GM12873 (cell line): ENCODE measurements around the gene CDC20.

ENCODE experiments used
- TF ChIP-seq, protein P1 (sequence below): IDR thresholded peaks from 2 replicates; pipeline ENCODE4 v1.5.1; 2012; ENCODE audit warnings: low read depth, mild to moderate bottlenecking, moderate library complexity, low read length, control low read depth; ENCODE audit not compliant: insufficient read depth; ENCODE audit errors: missing control alignments

Gene CDC20

DNA sequence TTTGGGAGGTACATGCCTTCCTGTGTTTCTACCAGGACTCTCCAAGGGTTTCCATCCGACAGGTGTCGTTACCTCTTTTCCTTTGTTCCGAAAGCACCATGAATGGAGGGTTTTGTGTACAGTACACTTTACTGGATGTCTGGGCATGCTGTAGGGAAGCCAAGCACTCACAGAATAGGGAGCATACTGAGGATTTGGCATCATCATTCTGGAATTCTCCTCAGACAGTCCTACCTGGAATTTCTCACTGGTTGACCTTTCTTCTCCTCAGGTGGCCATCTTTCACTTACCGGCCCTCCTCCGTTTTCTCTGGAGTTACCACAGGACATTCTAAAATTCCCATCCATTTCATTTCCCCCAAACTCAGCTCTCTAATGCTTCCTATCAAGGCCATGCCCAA, 27.1 kb upstream of the CDC20 start:
- TF ChIP-seq, protein P1, sequence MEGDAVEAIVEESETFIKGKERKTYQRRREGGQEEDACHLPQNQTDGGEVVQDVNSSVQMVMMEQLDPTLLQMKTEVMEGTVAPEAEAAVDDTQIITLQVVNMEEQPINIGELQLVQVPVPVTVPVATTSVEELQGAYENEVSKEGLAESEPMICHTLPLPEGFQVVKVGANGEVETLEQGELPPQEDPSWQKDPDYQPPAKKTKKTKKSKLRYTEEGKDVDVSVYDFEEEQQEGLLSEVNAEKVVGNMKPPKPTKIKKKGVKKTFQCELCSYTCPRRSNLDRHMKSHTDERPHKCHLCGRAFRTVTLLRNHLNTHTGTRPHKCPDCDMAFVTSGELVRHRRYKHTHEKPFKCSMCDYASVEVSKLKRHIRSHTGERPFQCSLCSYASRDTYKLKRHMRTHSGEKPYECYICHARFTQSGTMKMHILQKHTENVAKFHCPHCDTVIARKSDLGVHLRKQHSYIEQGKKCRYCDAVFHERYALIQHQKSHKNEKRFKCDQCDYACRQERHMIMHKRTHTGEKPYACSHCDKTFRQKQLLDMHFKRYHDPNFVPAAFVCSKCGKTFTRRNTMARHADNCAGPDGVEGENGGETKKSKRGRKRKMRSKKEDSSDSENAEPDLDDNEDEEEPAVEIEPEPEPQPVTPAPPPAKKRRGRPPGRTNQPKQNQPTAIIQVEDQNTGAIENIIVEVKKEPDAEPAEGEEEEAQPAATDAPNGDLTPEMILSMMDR = no peak

DNA sequence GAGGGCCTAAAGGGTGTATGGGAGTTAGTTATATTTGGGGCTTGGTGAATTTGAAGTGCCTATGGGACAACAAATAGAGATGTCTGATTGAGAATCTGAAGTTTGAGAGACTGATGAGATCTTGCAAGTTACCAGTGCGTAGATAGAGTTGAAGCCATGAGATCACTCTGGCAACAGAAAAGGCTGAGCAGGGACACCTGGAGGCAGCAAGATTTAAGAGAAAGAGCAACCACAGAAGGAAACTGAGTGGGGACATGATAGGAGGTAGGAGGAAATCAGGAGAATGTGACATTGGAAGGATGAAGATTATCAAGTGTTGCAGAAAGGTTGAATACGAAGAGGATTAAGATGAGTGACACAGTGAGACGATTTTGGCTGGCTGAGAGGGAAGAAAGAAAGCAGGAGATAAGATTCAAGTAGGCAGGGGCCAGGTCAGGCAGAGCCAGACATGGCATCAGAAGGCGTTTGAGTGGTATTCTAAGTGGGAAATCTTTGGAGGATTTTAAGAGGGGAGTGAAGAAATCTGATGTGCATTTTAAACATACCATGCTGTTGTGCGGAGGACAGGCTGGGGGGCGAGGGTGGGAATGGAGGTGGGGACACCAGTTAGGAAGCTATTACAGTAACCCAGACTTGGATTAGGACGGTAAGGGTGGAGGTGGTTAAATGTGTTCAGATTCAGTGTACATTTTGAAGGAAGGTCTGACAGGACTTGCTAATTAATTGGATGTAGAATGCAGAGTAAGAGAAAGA, 24.2 kb upstream of the CDC20 start:
- TF ChIP-seq, protein P1 = no peak

DNA sequence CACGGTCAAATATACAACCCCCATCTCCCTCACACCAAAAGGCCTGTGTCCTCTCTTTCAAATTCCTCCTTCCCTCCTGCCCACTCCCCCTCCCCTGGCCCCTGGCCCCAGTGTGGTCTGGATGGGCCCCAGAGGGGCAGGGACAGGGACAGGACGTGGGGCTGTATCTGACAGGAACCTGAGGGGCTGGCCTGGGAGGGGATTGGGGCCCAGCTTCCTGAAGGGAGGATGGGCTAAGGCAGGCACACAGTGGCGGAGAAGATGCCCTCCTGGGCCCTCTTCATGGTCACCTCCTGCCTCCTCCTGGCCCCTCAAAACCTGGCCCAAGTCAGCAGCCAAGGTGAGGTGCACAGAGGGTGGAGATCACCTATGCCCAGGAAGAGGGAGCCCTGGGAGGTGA, 21.2 kb upstream of the CDC20 start, which contains the start of gene MPL:
Gene MPL, plus strand, starts transcription at position 231 of the 400 bp plus-strand sequence. Its CDS starts 31 bp downstream, at position 262.
- TF ChIP-seq, protein P1 = no peak

DNA sequence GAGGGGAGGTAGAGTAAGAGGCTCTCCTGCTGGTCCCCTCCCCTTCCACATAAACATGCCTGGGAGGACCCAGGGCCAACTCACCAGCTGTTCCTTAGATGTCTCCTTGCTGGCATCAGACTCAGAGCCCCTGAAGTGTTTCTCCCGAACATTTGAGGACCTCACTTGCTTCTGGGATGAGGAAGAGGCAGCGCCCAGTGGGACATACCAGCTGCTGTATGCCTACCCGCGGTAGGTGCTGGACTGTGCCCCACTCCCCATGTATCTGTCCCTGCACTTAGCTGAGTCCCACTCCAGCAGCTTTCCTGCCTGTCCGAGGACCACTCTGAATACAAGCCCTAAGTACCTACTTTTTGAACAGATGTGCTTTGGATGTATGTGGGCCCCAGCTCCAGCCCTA, 20.8 kb upstream of the CDC20 start:
- TF ChIP-seq, protein P1 = no peak

DNA sequence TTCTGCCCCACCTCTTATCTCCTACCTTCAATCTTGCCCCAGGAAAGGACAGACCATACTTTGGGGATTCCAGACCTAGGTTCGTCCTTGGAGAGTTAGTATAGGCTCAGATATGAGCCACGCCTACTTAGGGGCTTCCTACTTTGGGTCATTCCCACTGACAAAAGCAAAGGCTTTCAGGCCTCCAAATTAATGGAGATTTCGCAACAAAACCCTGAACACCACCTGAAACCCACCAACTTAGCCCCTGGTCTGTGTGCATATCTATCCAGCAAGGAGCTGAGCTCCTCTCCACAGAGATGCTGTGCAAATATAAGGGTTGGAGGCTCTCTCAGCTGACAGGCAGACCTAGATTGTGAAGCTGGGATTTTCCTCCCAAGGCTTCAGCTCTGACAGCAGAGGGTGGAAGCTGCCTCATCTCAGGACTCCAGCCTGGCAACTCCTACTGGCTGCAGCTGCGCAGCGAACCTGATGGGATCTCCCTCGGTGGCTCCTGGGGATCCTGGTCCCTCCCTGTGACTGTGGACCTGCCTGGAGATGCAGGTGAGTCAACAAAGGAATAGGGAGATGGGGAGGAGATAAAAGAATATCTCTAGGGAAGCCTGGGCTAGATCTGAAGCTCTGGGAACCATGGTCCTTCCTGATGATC, 19.1 kb upstream of the CDC20 start:
- TF ChIP-seq, protein P1 = no peak

DNA sequence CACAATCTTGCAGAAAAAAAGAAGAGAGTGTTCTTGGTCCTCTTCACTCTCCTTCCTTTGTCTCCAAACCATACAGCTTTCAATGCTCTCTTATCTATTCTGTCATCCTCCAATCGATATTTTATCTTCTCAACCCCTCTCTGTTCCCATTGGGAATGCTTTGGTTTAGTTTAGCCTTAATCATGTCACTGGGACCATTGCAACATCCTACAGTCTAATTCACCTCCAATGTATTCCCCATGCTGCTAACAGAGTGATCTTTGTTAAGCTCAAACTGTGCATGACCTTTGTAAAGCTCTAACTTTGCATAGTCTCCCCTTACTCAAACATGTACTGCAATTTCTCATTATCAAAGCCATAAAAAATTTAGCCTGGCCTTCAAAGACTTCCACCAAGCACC, 18.2 kb upstream of the CDC20 start:
- TF ChIP-seq, protein P1 = no peak

DNA sequence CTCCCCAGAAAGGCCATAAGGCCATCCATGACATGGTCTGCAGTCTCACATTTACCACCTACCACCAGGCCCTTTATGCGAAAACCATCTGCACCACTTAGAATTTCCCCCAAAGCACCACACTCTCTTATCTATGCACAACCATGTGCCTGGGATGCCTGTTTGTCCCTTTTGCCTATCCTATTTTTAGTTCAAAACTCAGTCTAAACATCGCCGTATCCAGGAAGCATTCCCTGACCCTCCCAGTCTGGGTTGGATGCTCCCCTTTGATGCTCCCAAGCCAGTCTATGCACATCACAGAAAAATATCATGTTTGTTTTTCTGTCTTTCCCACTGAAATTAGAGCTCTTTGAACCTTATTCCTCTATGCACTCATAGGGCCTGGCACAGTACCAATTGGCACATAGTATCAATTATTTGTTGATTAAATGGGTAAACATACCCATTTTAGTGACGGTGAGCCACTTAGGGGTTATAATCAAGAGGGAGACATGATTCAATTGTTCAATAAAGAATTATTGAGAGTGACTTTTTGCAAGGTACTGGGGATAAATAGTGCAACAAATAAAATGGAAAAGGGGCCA, 14.4 kb upstream of the CDC20 start:
- TF ChIP-seq, protein P1 = no peak
